Progenitor cell of endocrine pancreas (in vitro differentiated cells): ENCODE results near the gene GCC2. TPM values are rescaled to one million over a fixed set of nuclear protein-coding genes. Genes with fewer than 3 reads are reported as not detected.

Experiments
- DNase-seq: peaks from one replicate; pipeline ENCODE4 v3.0.0; 2021; ENCODE audit warnings: low spot score; ENCODE audit not compliant: unreplicated experiment
- H3K27ac Mint-ChIP-seq: 2 replicates; pipeline ENCODE4 v1.8.0; 2021; ENCODE audit warnings: mild to moderate bottlenecking, moderate library complexity, mixed read lengths
- H3K27me3 Mint-ChIP-seq: 2 replicates; pipeline ENCODE4 v1.8.0; 2021; ENCODE audit warnings: mixed read lengths
- H3K36me3 Mint-ChIP-seq: 2 replicates; pipeline ENCODE4 v1.8.0; 2022; ENCODE audit warnings: mixed read lengths; ENCODE audit not compliant: insufficient read depth
- H3K4me1 Mint-ChIP-seq: 2 replicates; pipeline ENCODE4 v1.8.0; 2021; ENCODE audit warnings: low read depth, mixed read lengths
- H3K4me3 Mint-ChIP-seq: 2 replicates; pipeline ENCODE4 v1.8.0; 2021; ENCODE audit warnings: low read depth, mild to moderate bottlenecking, moderate library complexity, mixed read lengths
- H3K9me3 Mint-ChIP-seq: 2 replicates; pipeline ENCODE4 v1.8.0; 2021; ENCODE audit warnings: low read depth, mixed read lengths
- CTCF ChIP-seq: fragments of 200-600 bp; sonication (generic); IDR thresholded peaks from one replicate; pipeline ENCODE4 v1.5.0; 2021; ENCODE audit warnings: antibody characterized with exemption, mild to moderate bottlenecking; ENCODE audit not compliant: unreplicated experiment
- total RNA-seq: library from RNA; stranded (reverse); gene quantifications from 2 replicates; pipeline ENCODE4 v1.2.1, GENCODE V29; 2021

GCC2 gene
- total RNA-seq, 1 donor from 2014 or later, result 82.8 TPM

GRCh38 chr2:108535357-108535631, 86.3 kb downstream of the GCC2 start:
- H3K27me3 Mint-ChIP-seq, result no peaks in the 10 kb centered on the region
- peaks cover 42% of the 10 kb centered on the region for H3K4me1 Mint-ChIP-seq
- H3K4me3 Mint-ChIP-seq, result peak overlapping the region; percentile 94
- no peaks in the 10 kb centered on the region for H3K9me3 Mint-ChIP-seq
- TF ChIP-seq CTCF, result no peak
- H3K36me3 Mint-ChIP-seq, result no peaks in the 10 kb centered on the region
- H3K27ac Mint-ChIP-seq, result peak overlapping the region; percentile 96
- DNase-seq, result no peak

- TF ChIP-seq CTCF, result no peak
- peak overlapping the region; percentile 94 for H3K4me3 Mint-ChIP-seq
- no peaks in the 10 kb centered on the region for H3K36me3 Mint-ChIP-seq
- H3K27me3 Mint-ChIP-seq, result no peaks in the 10 kb centered on the region
- no peak for DNase-seq
- H3K9me3 Mint-ChIP-seq, result no peaks in the 10 kb centered on the region
- peaks cover 36% of the 10 kb centered on the region for H3K4me1 Mint-ChIP-seq
- H3K27ac Mint-ChIP-seq, result peak overlapping the region; percentile 33
These were observed 87.3 kb downstream of the GCC2 start for GRCh38 chr2:108536133-108536780.

- H3K4me1 Mint-ChIP-seq, result peaks cover 34% of the 10 kb centered on the region
- no peak overlapping the region for H3K4me3 Mint-ChIP-seq
- H3K27me3 Mint-ChIP-seq, result no peaks in the 10 kb centered on the region
- no peak for DNase-seq
- H3K9me3 Mint-ChIP-seq, result no peaks in the 10 kb centered on the region
- no peak overlapping the region for H3K27ac Mint-ChIP-seq
- H3K36me3 Mint-ChIP-seq, result no peaks in the 10 kb centered on the region
- TF ChIP-seq CTCF, result no peak
These were observed 87.9 kb downstream of the GCC2 start for GRCh38 chr2:108536911-108537310.

- TF ChIP-seq CTCF, result no peak
- no peak overlapping the region for H3K27ac Mint-ChIP-seq
- no peaks in the 10 kb centered on the region for H3K27me3 Mint-ChIP-seq
- no peak for DNase-seq
- H3K4me3 Mint-ChIP-seq, result no peak overlapping the region
- H3K4me1 Mint-ChIP-seq, result peaks cover 32% of the 10 kb centered on the region
- no peaks in the 10 kb centered on the region for H3K9me3 Mint-ChIP-seq
- H3K36me3 Mint-ChIP-seq, result peaks cover 1% of the 10 kb centered on the region
These were observed 89.1 kb downstream of the GCC2 start for GRCh38 chr2:108538000-108538625.

GRCh38 chr2:108541451-108541850, 92.4 kb downstream of the GCC2 start:
- no peaks in the 10 kb centered on the region for H3K27me3 Mint-ChIP-seq
- H3K4me3 Mint-ChIP-seq, result no peak overlapping the region
- H3K36me3 Mint-ChIP-seq, result peaks cover 4% of the 10 kb centered on the region
- no peak for TF ChIP-seq CTCF
- DNase-seq, result no peak
- peaks cover 21% of the 10 kb centered on the region for H3K4me1 Mint-ChIP-seq
- H3K9me3 Mint-ChIP-seq, result peaks cover 3% of the 10 kb centered on the region
- no peak overlapping the region for H3K27ac Mint-ChIP-seq
